Lung (tissue), 12 donors: Measurements from ENCODE around the gene HPS6. TPM values are rescaled to one million over a fixed set of nuclear protein-coding genes. Genes with fewer than 3 reads are reported as not detected.

Experiments used
- ATAC-seq: fragments of 200-7000 bp; cut with Tn5 transposase; one replicate; pipeline ENCODE4 v1.9.1; 2020; ENCODE audit warnings: moderate number of reproducible peaks; ENCODE audit not compliant: insufficient read depth, low FRiP score
- DNase-seq, 3 donors: peaks; one replicate each; pipeline ENCODE4 v3.0.0-alpha.2; 2013 to 2017
- H3K27ac ChIP-seq, 2 donors: one replicate each; pipeline ENCODE4 v1.5.1; 2013; ENCODE audit warnings: mild to moderate bottlenecking in 2 of 2, moderate library complexity in 2 of 2, control low read depth in 1 of 2, inconsistent platforms in 1 of 2, low read depth in 1 of 2, low read length in 1 of 2
- H3K27me3 ChIP-seq, 3 donors: one replicate each; pipeline ENCODE4 v1.5.1; 2013; ENCODE audit warnings: low read length in 2 of 3; ENCODE audit not compliant: control insufficient read depth in 3 of 3, insufficient read depth in 3 of 3
- H3K36me3 ChIP-seq, 4 donors: one replicate each; pipeline ENCODE4 v1.5.1; 2013; ENCODE audit warnings: low read length in 4 of 4, mild to moderate bottlenecking in 1 of 4, moderate library complexity in 1 of 4; ENCODE audit not compliant: control insufficient read depth in 4 of 4, insufficient read depth in 4 of 4
- H3K4me1 ChIP-seq, 5 donors: one replicate each; pipeline ENCODE4 v1.5.1; 2013; ENCODE audit warnings: low read length in 5 of 5, mild to moderate bottlenecking in 2 of 5, moderate library complexity in 1 of 5; ENCODE audit not compliant: control insufficient read depth in 5 of 5, insufficient read depth in 5 of 5
- H3K4me3 ChIP-seq: one replicate; pipeline ENCODE4 v1.5.1; 2013; ENCODE audit warnings: mild to moderate bottlenecking, control low read depth, moderate library complexity
- H3K9ac ChIP-seq, 2 donors: one replicate each; pipeline ENCODE4 v1.5.1; 2013; ENCODE audit warnings: low read length in 2 of 2, control low read depth in 1 of 2; ENCODE audit not compliant: insufficient read depth in 1 of 2
- H3K9me3 ChIP-seq, 4 donors: one replicate each; pipeline ENCODE4 v1.5.1; 2013; ENCODE audit warnings: low read length in 3 of 4, mild to moderate bottlenecking in 1 of 4, moderate library complexity in 1 of 4; ENCODE audit not compliant: control insufficient read depth in 4 of 4, insufficient read depth in 3 of 4
- CTCF ChIP-seq: IDR thresholded peaks from 2 replicates; pipeline ENCODE4 v1.5.1; 2012; ENCODE audit warnings: mild to moderate bottlenecking; ENCODE audit errors: control extremely low read depth, extremely low read depth
- WGBS, 2 donors: extraction: QIAGEN DNeasy Blood & Tissue Kit; methylation state at CpG; one replicate each; pipeline ENCODE4 v1.1.7; 2013; 5-methylcytosine and 5-hydroxymethylcytosine counted together
- polyA plus RNA-seq, 2 donors: library from polyadenylated mRNA; stranded (reverse); fragments of 200-250 nt; gene quantifications; one replicate each; pipeline ENCODE4 v1.2.1, GENCODE V29; 2013
- total RNA-seq, 2 donors: library from RNA; depleted of rRNA in 1 of 2; stranded (reverse); fragments of >200 nt in 1 of 2; gene quantifications; one replicate each; pipeline ENCODE4 v1.2.1, GENCODE V29; 2014 to 2021
- donor health status: control.
- donor health status: control.
- donor health status: Bipolar disorder and iron deficiency.
- donor health status: healthy.
- donor health status: DM: yes; HTN: yes; CAD: no.

Gene HPS6
- total and polyA plus RNA-seq, 4 donors: 10.8 to 28.2 (median 16.3) TPM

GRCh38 chr10:102113956-102114857, 49.1 kb downstream of the HPS6 start:
- Histone ChIP-seq H3K9ac (peak overlapping the region; percentile 42 to 64), H3K4me3 (peak overlapping the region; percentile 64), H3K27me3 (no peaks in the 10 kb centered on the region), H3K27ac (peak overlapping the region; percentile 47 to 87), H3K36me3 (peaks cover 11 to 27% (median 23%) of the 10 kb centered on the region in 4 donors), H3K9me3 (no peaks in the 10 kb centered on the region), H3K4me1 (peaks cover 0 to 57% (median 37%) of the 10 kb centered on the region in 5 donors)
- DNase-seq (peak in 2 of 3 donors; percentile 27 to 32), ATAC-seq (peak; percentile 2)
- no peak for TF ChIP-seq CTCF
- WGBS, 2 donors: 1 to 2% methylated on average over 25 to 45 of the region's 45 CpGs

- DNase-seq: peak; percentile 89 to 94 (median 94)
- H3K4me1 ChIP-seq: peaks cover 0 to 57% (median 37%) of the 10 kb centered on the region in 5 donors
- no peaks in the 10 kb centered on the region for H3K9me3 ChIP-seq
- peaks cover 6 to 19% (median 15%) of the 10 kb centered on the region in 4 donors for H3K36me3 ChIP-seq
- H3K27ac ChIP-seq: peak overlapping the region; percentile 38 to 87
- no peak overlapping the region for H3K9ac ChIP-seq
- H3K4me3 ChIP-seq: peak overlapping the region; percentile 33
- 0 to 2% methylated on average over 22 to 23 of the region's 23 CpGs for WGBS, 2 donors
- ATAC-seq: peak; percentile 84
- H3K27me3 ChIP-seq: no peaks in the 10 kb centered on the region
- no peak for TF ChIP-seq CTCF
Observed at GRCh38 chr10:102114861-102115618, 49.9 kb downstream of the HPS6 start.

- 0 to 1% methylated on average over 3 of the region's 3 CpGs for WGBS, 2 donors
- H3K27ac ChIP-seq: peak overlapping the region; percentile 4 to 87
- H3K9ac ChIP-seq: peak overlapping the region in 1 of 2 donors; percentile 53
- no peaks in the 10 kb centered on the region for H3K9me3 ChIP-seq
- no peak overlapping the region for H3K4me3 ChIP-seq
- DNase-seq (peak in 2 of 3 donors; percentile 12 to 47), ATAC-seq (no peak)
- peaks cover 0 to 12% (median 8%) of the 10 kb centered on the region in 4 donors for H3K36me3 ChIP-seq
- TF ChIP-seq CTCF: no peak
- no peaks in the 10 kb centered on the region for H3K27me3 ChIP-seq
- peaks cover 0 to 57% (median 37%) of the 10 kb centered on the region in 5 donors for H3K4me1 ChIP-seq
Observed at GRCh38 chr10:102115775-102116174, 50.6 kb downstream of the HPS6 start.
